Activated CD4-positive, alpha-beta T cell treated with anti-CD3 and anti-CD28 coated beads, Interleukin-2, amount 50 U/mL, for 24 hours (primary cell): ENCODE data around the gene ANKRD65.
"Not testable (repeated sequence)": the region's sequence is repeated elsewhere in the genome, so short reads cannot be mapped to it uniquely, and the experiment has no call there.

Experiments used
- DNase-seq, 2 donors: peaks; one replicate each; pipeline ENCODE4 v3.0.0-alpha.2; 2020; ENCODE audit warnings: low read depth in 1 of 2, low spot score in 1 of 2

ANKRD65 gene

GRCh38 chr1:1399187-1399871 is 21.7 kb downstream of the ANKRD65 start, which contains the start of gene CCNL2:
TSS of gene CCNL2 (minus strand) at chr1:1399335. CDS start at chr1:1399306, 29 bp downstream.
- DNase-seq = peak; percentile 97 to 99

DNA sequence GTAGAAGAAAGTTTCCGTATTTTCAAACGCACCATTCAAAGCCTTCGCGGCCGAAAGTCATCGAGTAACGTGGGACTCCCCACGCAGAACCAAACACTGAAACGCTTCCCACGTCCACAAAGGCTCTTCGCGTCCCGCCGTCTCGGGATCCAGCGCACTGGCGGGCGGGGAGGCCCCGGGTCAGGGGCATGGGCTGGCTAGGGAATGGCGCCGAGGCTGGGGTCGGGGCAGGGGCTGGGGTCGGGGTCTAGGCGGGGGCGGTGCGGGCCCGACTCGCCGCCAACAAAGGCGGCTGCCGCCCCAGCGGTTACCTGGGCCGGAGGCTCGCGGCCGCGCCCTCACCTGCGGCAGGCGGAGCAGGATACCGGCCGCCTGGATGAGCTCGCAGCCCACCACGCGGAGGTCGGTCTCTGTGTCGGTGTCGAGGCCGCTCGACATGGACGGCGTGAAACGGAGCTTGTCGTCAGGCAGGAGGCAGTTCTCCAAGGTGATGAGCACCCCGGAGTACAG is 22.3 kb downstream of the ANKRD65 start:
- no peak for DNase-seq

DNA sequence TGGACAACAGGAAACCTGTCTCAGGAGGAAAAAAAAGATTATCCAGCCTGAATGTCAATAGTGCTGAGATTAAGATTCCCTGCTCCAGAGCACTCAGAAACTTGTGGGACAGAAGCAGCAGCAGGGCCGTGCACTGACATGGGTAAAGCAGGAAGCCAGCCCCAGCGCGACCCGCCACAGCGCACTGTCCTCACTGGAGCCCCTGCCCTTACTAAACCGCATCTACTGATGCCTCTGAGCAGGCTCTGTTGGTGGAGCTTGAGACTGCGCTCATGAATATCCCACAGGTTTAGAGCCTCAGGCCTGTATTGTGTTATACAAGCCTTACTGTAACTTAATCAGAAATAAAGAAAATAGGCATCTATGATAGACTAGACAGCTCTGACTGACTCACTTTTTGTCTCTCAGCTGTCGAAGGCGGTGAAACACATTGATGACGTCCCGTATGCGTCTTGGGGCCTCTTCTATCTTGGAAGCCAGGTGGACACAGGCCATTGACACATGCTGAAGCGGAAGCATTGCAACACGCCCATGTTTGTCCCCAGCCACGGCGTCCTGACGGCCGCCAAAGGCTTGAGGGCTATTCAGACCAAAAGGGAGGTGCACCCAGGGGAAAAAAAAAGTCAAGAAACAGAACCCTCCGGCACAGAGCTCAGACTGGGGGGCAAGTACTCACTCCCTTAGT is 23.1 kb downstream of the ANKRD65 start:
- no peak for DNase-seq

DNA sequence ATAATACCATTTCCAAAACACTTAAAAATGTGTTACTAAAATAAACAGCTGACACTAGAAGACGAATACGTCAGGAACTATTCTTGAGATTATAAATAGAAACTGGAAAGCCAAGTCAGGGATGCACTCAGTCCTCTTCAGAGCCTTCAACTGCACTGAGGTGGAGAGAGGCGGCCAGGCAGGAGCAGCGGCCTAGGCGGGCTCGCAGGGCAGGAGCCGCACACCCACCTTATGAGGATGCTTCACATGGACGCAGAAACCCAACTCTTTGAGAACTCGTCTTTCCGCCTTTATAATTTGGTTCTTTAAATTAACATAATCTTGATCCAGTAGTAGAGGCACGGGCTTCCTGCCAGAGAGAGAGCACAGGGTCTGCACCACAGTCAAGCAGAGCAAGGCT is 25.9 kb downstream of the ANKRD65 start:
- DNase-seq = no peak

- DNase-seq = no peak
Measured at GRCh38 chr1:1394116-1394515, 27.0 kb downstream of the ANKRD65 start.

GRCh38 chr1:1393428-1393827 is 27.6 kb downstream of the ANKRD65 start:
- no peak for DNase-seq

DNA sequence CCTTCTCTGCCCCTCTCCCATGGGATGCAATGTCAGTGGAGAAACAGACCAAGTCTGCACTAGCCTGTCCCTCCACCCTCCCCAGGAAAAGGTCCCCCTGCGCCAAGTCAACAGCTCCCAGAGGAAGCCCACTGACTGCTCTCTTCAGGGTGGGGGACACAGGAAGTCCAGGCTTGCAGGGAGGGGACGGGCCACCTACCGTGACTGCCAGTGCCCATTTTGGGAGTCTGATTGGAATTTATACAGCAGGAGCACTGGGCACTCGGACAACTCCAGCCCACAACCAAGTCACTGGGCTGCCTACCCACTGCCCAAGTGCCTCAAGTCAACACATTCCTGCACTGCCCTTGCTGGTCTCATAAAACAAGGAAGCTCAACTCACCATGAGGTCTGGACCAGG is 28.1 kb downstream of the ANKRD65 start:
- no peak for DNase-seq

GRCh38 chr1:1391225-1391624 is 29.9 kb downstream of the ANKRD65 start:
- DNase-seq = no peak

GRCh38 chr1:1390675-1391074 is 30.4 kb downstream of the ANKRD65 start:
- no peak for DNase-seq

- DNase-seq = no peak
Measured at GRCh38 chr1:1388078-1388472, 33.0 kb downstream of the ANKRD65 start.

DNA sequence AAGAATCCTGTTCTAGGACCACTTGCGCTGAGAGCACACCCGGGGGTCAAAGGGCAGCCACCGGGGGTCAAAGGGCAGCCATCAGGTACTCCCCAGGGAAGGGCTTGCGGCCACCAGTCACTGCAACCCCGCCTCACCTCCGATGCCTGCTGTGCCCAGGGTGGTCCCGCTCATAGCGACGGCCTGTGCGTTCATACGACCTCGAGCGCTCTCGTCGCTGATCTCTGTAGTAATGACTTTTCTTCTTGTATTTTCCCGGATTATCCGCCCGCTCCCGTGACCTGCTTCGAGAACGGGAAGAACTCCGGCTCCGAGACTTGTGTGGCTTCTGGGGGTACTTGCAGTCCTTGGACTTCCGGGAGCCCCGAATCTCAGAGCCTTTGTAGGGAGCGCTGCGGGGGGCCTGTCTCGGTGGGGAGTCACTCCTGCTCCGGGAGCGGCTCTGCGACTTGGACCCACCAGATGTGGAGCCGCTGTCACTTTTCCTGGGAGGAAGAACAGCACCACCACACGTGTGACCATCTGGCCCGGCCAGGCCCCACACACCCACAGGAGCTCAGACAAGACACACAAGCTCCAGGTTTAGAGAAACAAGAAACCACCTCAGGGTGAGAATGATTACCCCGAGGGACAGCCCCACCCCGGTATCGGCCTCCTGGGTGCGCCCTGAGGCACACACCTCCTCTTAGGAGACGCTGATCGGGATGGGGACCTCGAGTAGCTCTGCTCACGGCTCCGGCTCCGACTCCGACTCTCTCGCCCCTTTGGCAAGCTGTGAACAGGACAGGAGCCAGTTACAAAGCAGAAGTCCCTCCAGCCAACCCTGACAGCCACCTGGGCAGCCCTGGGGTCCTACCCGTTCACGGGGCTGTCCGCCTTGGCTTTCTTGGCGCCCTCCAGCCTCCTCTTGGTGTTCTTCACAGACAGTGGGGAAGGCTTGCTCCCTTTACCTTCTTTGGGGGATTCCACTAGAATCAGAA is 33.7 kb downstream of the ANKRD65 start:
- no peak for DNase-seq

- no peak for DNase-seq
Measured at GRCh38 chr1:1385931-1386330, 35.1 kb downstream of the ANKRD65 start.

- not testable (repeated sequence) for DNase-seq
Measured at GRCh38 chr1:1385339-1385738, 35.7 kb downstream of the ANKRD65 start.

- DNase-seq = no peak
Measured at GRCh38 chr1:1381294-1381693, 39.8 kb downstream of the ANKRD65 start.

DNA sequence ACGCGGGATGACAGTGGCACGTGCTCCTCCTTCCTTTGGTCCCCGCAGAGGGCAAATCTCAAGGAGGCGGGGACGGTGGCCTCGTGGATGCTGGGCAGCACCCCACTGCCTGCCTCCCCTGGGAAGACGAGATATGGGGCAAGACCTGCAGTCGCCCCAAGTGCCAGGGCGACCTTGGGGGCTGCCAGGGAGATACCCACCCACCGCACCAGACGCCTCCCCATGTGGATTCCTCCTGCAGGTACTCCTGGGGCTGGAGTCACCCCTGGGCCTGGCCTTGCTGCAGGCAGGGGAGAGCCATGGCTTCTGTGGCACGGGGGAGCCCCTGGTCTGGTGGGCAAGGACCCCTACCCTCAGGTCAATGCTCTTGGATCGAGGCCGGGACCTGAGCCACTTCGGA is 40.2 kb downstream of the ANKRD65 start:
- no peak for DNase-seq

- no peak for DNase-seq
Measured at GRCh38 chr1:1377540-1378205, 43.4 kb downstream of the ANKRD65 start.

- no peak for DNase-seq
Measured at GRCh38 chr1:1376551-1377226, 44.4 kb downstream of the ANKRD65 start.

- DNase-seq = peak; percentile 89 to 99
Measured at GRCh38 chr1:1374929-1375662, 46.0 kb downstream of the ANKRD65 start, which contains the start of gene AURKAIP1. TSS of gene AURKAIP1 (minus strand) at chr1:1375207. CDS start at chr1:1374756, 451 bp downstream.

DNA sequence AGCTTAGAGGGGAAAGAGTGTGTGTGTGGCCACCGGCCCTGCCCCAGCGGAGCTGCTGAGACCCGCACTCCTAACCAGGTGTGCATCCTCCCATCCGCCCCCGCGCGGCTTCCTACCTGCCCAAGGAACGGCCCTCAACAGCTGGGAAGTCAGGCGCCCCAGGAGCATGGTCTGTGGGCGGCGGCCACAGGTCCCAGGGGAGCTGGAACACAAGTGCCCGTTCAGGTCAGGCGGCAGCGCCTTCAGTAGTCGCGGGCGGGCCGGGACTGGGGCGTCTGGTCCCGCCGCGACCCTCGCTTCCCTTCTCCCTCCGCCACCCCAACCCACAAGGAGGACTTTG is 46.5 kb downstream of the ANKRD65 start:
- DNase-seq = no peak
